GM19468 (cell line): ENCODE measurements around the gene ANO5.
"Not testable (repeated sequence)": the region's sequence is repeated elsewhere in the genome, so short reads cannot be mapped to it uniquely, and the experiment has no call there.

Experiments
- ATAC-seq: cut with Tn5 transposase; IDR thresholded peaks from one replicate; pipeline ENCODE4 v1.9.1; 2021; ENCODE audit warnings: mild to moderate bottlenecking, moderate library complexity, moderate number of reproducible peaks; ENCODE audit not compliant: unreplicated experiment; ENCODE audit errors: extremely low read depth

Gene ANO5

GRCh38 chr11:22199243-22199642, 6.4 kb downstream of the ANO5 start:
- ATAC-seq, result no peak

GRCh38 chr11:22203281-22203680, 10.4 kb downstream of the ANO5 start:
- peak; percentile 84 for ATAC-seq

GRCh38 chr11:22207162-22207561, 14.3 kb downstream of the ANO5 start:
- no peak for ATAC-seq

- ATAC-seq, result no peak
These were observed 15.4 kb downstream of the ANO5 start for GRCh38 chr11:22208151-22208858.

GRCh38 chr11:22216940-22217339, 24.1 kb downstream of the ANO5 start:
- no peak for ATAC-seq

GRCh38 chr11:22221143-22221542, 28.3 kb downstream of the ANO5 start:
- ATAC-seq, result no peak

GRCh38 chr11:22225190-22225589, 32.3 kb downstream of the ANO5 start:
- ATAC-seq, result no peak

GRCh38 chr11:22234743-22235142, 41.9 kb downstream of the ANO5 start:
- no peak for ATAC-seq

GRCh38 chr11:22244986-22245592, 52.2 kb downstream of the ANO5 start:
- peak; percentile 89 for ATAC-seq

- ATAC-seq, result no peak
These were observed 54.1 kb downstream of the ANO5 start for GRCh38 chr11:22246992-22247391.

- ATAC-seq, result no peak
These were observed 57.0 kb downstream of the ANO5 start for GRCh38 chr11:22249871-22250270.

- ATAC-seq, result no peak
These were observed 64.0 kb downstream of the ANO5 start for GRCh38 chr11:22256876-22257275.

- ATAC-seq, result no peak
These were observed 70.7 kb downstream of the ANO5 start for GRCh38 chr11:22263613-22264012.

GRCh38 chr11:22268983-22269624, 76.2 kb downstream of the ANO5 start:
- ATAC-seq, result not testable (repeated sequence)

GRCh38 chr11:22273781-22274180, 80.9 kb downstream of the ANO5 start:
- ATAC-seq, result no peak

GRCh38 chr11:22275600-22275999, 82.7 kb downstream of the ANO5 start:
- no peak for ATAC-seq

- no peak for ATAC-seq
These were observed 83.7 kb downstream of the ANO5 start for GRCh38 chr11:22276535-22276934.

GRCh38 chr11:22284991-22285390, 92.1 kb downstream of the ANO5 start:
- ATAC-seq, result not testable (repeated sequence)

- ATAC-seq, result no peak
These were observed 109.5 kb downstream of the ANO5 start for GRCh38 chr11:22302368-22302767.

GRCh38 chr11:22304337-22304961, 111.6 kb downstream of the ANO5 start:
- no peak for ATAC-seq

GRCh38 chr11:22317656-22318055, 124.8 kb downstream of the ANO5 start:
- ATAC-seq, result no peak
